Brain microvascular endothelial cell (primary cell): ENCODE data around the gene CHRNA4.

Experiments used
- DNase-seq: peaks from one replicate; pipeline ENCODE4 v3.0.0-alpha.2; 2020
- H3K27ac ChIP-seq: fragments of 250-450 bp; sonication (Bioruptor Pico); 2 replicates; pipeline ENCODE4 v1.5.1; 2020; ENCODE audit warnings: mild to moderate bottlenecking, moderate library complexity
- H3K27me3 ChIP-seq: fragments of 250-450 bp; sonication (Bioruptor Pico); replicated peaks from 2 replicates; pipeline ENCODE4 v1.5.1; 2020; ENCODE audit warnings: mild to moderate bottlenecking
- H3K36me3 ChIP-seq: fragments of 250-450 bp; sonication (Bioruptor Pico); replicated peaks from 2 replicates; pipeline ENCODE4 v1.5.1; 2020; ENCODE audit warnings: mild to moderate bottlenecking
- H3K4me3 ChIP-seq: 2 replicates; pipeline ENCODE4 v1.5.1; 2011; ENCODE audit warnings: low read depth, mild to moderate bottlenecking, control low read depth, low read length, moderate library complexity
- in situ Hi-C: cut with HindIII; loops from 2 replicates; pipeline ENCODE4 v1.10.0; 2017; ENCODE audit warnings: low sequenced_read_pairs, low pct_ligation_motif_present
- TF ChIP-seq, protein P1 (sequence below): IDR thresholded peaks from 2 replicates; pipeline ENCODE4 v1.5.1; 2011; ENCODE audit warnings: low read depth, mild to moderate bottlenecking, moderate library complexity, low read length, control low read depth, inconsistent platforms; ENCODE audit errors: missing control alignments

CHRNA4 gene

DNA sequence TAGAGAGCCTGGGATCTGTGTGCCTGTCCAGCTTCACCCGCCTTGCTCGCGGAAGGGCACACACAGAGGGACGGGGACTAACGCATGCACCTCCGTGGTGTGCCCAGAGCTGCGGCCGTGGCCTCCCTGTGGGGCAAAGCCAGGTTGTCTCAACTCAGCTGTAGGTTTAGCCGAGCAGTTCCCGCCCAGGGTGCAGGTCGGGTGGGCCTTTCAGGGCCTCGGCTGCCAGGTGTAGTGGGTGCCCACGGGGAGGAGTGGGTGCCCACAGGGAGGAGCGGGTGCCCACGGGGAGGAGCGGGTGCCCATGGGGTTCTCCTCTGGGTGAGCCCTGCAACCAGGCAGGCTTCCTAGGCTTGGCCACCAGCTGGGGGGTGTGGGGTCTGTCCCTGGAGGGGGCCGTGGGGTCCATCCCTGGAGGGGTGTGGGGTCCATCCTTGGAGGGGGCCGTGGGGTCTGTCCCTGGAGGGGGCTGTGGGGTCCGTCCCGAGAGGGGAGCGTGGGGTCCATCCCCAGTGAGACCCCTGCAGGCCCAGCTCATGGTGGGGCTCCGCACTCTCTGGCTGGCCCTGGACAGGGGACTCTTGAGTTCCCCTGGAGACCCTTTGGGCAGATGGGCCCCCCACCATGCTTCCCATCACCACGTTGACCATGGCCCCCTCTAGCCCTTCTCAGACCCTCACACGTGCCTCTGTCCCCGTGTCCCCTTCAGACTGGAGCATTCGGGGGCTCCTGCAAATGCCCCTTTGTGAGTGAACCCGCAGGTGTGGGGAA is 37.8 kb upstream of the CHRNA4 start:
- TF ChIP-seq, protein P1, sequence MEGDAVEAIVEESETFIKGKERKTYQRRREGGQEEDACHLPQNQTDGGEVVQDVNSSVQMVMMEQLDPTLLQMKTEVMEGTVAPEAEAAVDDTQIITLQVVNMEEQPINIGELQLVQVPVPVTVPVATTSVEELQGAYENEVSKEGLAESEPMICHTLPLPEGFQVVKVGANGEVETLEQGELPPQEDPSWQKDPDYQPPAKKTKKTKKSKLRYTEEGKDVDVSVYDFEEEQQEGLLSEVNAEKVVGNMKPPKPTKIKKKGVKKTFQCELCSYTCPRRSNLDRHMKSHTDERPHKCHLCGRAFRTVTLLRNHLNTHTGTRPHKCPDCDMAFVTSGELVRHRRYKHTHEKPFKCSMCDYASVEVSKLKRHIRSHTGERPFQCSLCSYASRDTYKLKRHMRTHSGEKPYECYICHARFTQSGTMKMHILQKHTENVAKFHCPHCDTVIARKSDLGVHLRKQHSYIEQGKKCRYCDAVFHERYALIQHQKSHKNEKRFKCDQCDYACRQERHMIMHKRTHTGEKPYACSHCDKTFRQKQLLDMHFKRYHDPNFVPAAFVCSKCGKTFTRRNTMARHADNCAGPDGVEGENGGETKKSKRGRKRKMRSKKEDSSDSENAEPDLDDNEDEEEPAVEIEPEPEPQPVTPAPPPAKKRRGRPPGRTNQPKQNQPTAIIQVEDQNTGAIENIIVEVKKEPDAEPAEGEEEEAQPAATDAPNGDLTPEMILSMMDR = no peak
- no peak for DNase-seq
- Histone ChIP-seq H3K4me3 (no peak overlapping the region), H3K27ac (no peak overlapping the region), H3K27me3 (no peaks in the 10 kb centered on the region), H3K36me3 (no peaks in the 10 kb centered on the region)
- in situ Hi-C loops = no loop called here

DNA sequence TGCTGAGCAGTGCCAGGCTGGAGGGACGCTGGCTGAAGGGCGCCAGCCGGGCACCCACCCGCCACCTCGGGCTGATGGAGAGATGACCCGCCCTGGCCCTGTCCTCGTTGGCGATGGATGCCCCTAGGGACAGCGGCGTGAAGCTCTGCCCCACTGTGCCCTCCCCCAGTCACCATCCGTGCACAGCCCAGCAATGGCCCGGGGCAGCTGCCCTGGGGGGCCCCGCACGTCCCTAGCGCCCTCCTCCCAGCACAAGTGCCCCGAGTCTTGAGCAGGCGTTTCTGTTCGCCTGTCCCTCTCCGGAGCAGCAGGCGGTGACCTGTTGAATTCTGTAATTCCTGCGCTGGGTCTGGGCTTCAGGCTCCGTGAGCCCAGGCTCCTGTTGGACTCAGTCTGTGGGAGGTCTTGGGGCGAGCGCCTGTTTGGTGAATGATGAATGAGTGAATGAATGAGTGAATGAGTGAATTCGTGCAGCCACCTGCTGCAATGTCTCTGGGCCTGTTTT is 36.8 kb upstream of the CHRNA4 start:
- no peaks in the 10 kb centered on the region for H3K27me3 ChIP-seq
- in situ Hi-C loops = no loop called here

DNA sequence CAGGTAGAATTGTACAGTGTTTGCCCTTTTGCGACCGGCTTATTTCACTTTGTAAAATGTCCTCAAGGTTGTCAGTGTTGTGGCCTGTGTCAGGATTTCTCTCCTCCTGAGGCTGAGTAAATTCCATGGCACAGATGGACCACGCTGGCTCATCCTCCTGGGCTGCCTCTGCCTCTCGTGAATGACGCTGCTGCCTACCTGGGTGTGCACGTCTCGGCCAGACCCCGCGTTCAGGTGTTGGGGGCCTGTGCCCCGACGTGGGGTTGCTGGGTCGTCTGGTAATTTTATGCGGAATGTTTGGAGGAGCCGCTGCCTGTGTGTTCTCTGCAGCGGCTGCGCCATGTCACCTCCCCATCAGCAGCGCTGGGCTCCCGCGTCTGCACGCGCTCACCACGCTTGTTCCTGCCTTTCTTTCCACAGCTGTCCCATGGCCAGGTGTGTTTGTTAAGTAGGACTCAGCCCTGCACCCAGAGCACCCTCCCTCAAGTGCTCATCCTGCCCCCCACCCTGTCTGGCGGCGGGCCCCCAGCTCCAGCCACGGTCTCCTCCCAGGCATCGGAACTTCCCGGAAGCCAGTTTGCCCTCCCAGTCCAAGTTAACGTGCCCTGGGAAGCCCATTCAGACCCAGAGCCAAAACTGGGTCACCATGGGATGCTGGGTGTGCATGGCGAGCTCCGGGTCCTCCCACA is 36.1 kb upstream of the CHRNA4 start:
- Histone ChIP-seq H3K27me3 (no peaks in the 10 kb centered on the region), H3K27ac (no peak overlapping the region), H3K4me3 (no peak overlapping the region), H3K36me3 (no peaks in the 10 kb centered on the region)
- no peak for DNase-seq
- TF ChIP-seq, protein P1 = no peak
- in situ Hi-C loops = no loop called here

More for the DNA sequence above, 36.8 kb upstream of the CHRNA4 start:
- Histone ChIP-seq H3K27ac (no peak overlapping the region), H3K36me3 (no peaks in the 10 kb centered on the region), H3K4me3 (no peak overlapping the region)
- DNase-seq = no peak
- TF ChIP-seq, protein P1 = no peak

DNA sequence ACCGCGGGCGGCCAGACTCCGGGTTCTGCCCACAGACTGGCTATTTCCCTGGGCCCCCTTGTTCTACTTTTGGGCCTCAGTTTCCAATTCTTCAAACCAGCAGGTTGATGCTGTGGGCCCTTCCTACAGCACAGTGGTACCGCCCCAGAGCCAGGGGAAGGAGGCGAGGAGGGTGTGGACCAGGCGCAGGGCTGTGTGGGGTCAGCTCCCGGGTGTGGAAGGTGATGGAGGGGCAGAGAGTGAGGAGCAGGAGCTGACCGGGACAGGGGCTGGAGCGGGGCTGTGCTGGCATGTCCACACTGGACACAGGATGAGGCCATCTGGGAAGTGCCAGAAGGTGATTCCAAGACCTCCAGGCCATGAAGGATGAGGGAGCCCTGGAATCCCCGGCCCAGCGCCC is 35.2 kb upstream of the CHRNA4 start:
- no peak for DNase-seq
- TF ChIP-seq, protein P1 = no peak
- H3K36me3 ChIP-seq = no peaks in the 10 kb centered on the region
- in situ Hi-C loops = no loop called here
- H3K27me3 ChIP-seq = no peaks in the 10 kb centered on the region
- no peak overlapping the region for H3K4me3 ChIP-seq
- H3K27ac ChIP-seq = no peak overlapping the region

DNA sequence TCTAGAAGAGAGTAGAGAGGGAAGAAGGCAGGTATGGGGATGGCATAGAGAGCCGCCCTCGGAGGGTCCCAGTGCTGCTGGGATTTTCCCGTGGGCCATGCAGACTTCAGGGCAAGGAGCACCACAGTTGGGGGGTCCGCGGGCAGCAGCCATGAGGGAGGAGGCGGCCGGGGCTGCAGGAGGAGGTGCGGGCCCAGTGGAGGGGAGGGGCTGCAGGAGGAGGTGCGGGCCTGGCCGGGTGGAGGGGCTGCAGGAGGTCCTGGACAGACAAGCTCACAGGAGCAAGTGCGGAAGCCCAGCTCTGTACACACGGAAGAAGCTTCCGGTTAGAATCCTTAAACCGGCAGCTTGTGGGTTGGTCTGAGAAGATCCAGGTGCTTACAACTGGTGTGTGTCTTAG is 34.6 kb upstream of the CHRNA4 start:
- Histone ChIP-seq H3K27ac (no peak overlapping the region), H3K27me3 (no peaks in the 10 kb centered on the region), H3K4me3 (no peak overlapping the region), H3K36me3 (no peaks in the 10 kb centered on the region)
- DNase-seq = no peak
- in situ Hi-C loops = no loop called here
- TF ChIP-seq, protein P1 = no peak
